HCT116 (cell line): Measurements from ENCODE around the gene VMP1. TPM values are rescaled to one million over a fixed set of nuclear protein-coding genes. Genes with fewer than 3 reads are reported as not detected.
"Not testable (repeated sequence)": the region's sequence is repeated elsewhere in the genome, so short reads cannot be mapped to it uniquely, and the experiment has no call there.

Experiments
- ATAC-seq: fragments of 200-7000 bp; cut with Tn5 transposase; 2 replicates; pipeline ENCODE4 v1.9.1; 2020; ENCODE audit warnings: mild to moderate bottlenecking, moderate library complexity
- BruUV-seq: library from RNA; stranded (reverse); fragments of 400-500 nt; replicated peaks from 2 replicates; lab custom pipeline; 2021; lab: Mats Ljungman, UMichigan
- CTCF ChIA-PET: fragments of 300-600 bp; sonication (Branson Sonifier 250); formaldehyde crosslinking; loops from one replicate; lab custom pipeline; 2021; ENCODE audit warnings: antibody characterized with exemption; lab: Charles Lee
- POLR2A ChIA-PET: fragments of 300-600, 350-600 bp; sonication (Branson Sonifier 250); formaldehyde crosslinking; loops from one replicate; lab custom pipeline; 2021; ENCODE audit warnings: antibody characterized with exemption; lab: Charles Lee
- RAD21 ChIA-PET, 2 experiments: fragments of 300-600 bp; sonication (Branson Sonifier 250); formaldehyde crosslinking; loops; one replicate each; lab custom pipeline; 2023; ENCODE audit warnings: low total read pairs in 2 of 2; ENCODE audit not compliant: uncharacterized antibody in 2 of 2, unreplicated experiment in 2 of 2, low non-redundant PET in 1 of 2; lab: Charles Lee
- DNase-seq: peaks from one replicate; pipeline ENCODE4 v3.0.0-alpha.2; 2010; ENCODE audit warnings: low read depth, low spot score
- H2AFZ ChIP-seq: fragments of 200-600 bp; shearing (Covaris generic), sonication (generic); 2 replicates; pipeline ENCODE4 v1.6.1; 2017; ENCODE audit warnings: low read depth, mixed run types, mixed read lengths, antibody characterized with exemption, low read length; ENCODE audit not compliant: poor library complexity, severe bottlenecking
- H3K27ac ChIP-seq: 2 replicates; pipeline ENCODE4 v1.5.1; 2012; ENCODE audit warnings: low read depth, low read length
- H3K27me3 ChIP-seq: fragments of 200-600 bp; sonication (generic); 2 replicates; pipeline ENCODE4 v1.6.1; 2016; ENCODE audit warnings: mixed run types, low read length, mixed read lengths; ENCODE audit not compliant: insufficient read depth
- H3K36me3 ChIP-seq, 2 experiments: fragments of 200-500 bp in 1 of 2; fragments of 200-600 bp in 1 of 2; sonication (Bioruptor generic) in 1 of 2; sonication (generic) in 1 of 2; 2 replicates each; pipeline versions ENCODE4 v1.5.1 to v1.6.1; 2014 to 2016; ENCODE audit warnings: low read length in 2 of 2, inconsistent platforms in 1 of 2, mixed read lengths in 1 of 2, mixed run types in 1 of 2; ENCODE audit not compliant: insufficient read depth in 2 of 2, control insufficient read depth in 1 of 2
- H3K4me1 ChIP-seq, 2 experiments: fragments of 200-600 bp in 1 of 2; sonication (generic) in 1 of 2; 2 replicates each; pipeline versions ENCODE4 v1.5.1 to v1.6.1; 2012 to 2017; ENCODE audit warnings: low read length in 2 of 2, inconsistent platforms in 1 of 2, mild to moderate bottlenecking in 1 of 2, mixed read lengths in 1 of 2, mixed run types in 1 of 2, moderate library complexity in 1 of 2; ENCODE audit not compliant: insufficient read depth in 2 of 2, control insufficient read depth in 1 of 2
- H3K4me2 ChIP-seq: fragments of 200-600 bp; sonication (generic); 2 replicates; pipeline ENCODE4 v1.6.1; 2017; ENCODE audit warnings: mixed run types, low read length, mixed read lengths
- H3K4me3 ChIP-seq, 2 experiments: fragments of 200-600 bp in 1 of 2; sonication (generic) in 1 of 2; replicated peaks in 1 of 2; 2 replicates each; pipeline ENCODE4 v1.5.1; 2011 to 2016; ENCODE audit warnings: low read length in 2 of 2, control low read depth in 1 of 2, low read depth in 1 of 2, mild to moderate bottlenecking in 1 of 2, mixed read lengths in 1 of 2, mixed run types in 1 of 2
- H3K79me2 ChIP-seq: fragments of 200-600 bp; sonication (generic); 2 replicates; pipeline ENCODE4 v1.6.1; 2017; ENCODE audit warnings: mild to moderate bottlenecking, mixed run types, low read length, moderate library complexity, mixed read lengths; ENCODE audit not compliant: insufficient read depth
- H3K9ac ChIP-seq: fragments of 200-600 bp; sonication (generic); 2 replicates; pipeline ENCODE4 v1.6.1; 2016; ENCODE audit warnings: low read length, mixed read lengths
- H3K9me2 ChIP-seq: fragments of 200-600 bp; sonication (generic), shearing (Covaris generic); 2 replicates; pipeline ENCODE4 v1.6.1; 2017; ENCODE audit warnings: mixed run types, mild to moderate bottlenecking, moderate library complexity; ENCODE audit not compliant: insufficient read depth
- H3K9me3 ChIP-seq, 2 experiments: fragments of 200-500 bp in 1 of 2; fragments of 200-600 bp in 1 of 2; sonication (Bioruptor generic) in 1 of 2; sonication (generic) in 1 of 2; 2 replicates each; pipeline ENCODE4 v1.6.1; 2014 to 2017; ENCODE audit warnings: low read length in 2 of 2, mixed read lengths in 2 of 2, inconsistent platforms in 1 of 2, low read depth in 1 of 2, mild to moderate bottlenecking in 1 of 2, mixed run types in 1 of 2, moderate library complexity in 1 of 2; ENCODE audit not compliant: control insufficient read depth in 1 of 2, insufficient read depth in 1 of 2
- H4K20me1 ChIP-seq: fragments of 200-600 bp; sonication (generic), shearing (Covaris generic); 2 replicates; pipeline ENCODE4 v1.6.1; 2017; ENCODE audit warnings: mixed run types, mild to moderate bottlenecking, moderate library complexity; ENCODE audit not compliant: insufficient read depth
- CBX3 ChIP-seq: IDR thresholded peaks from 2 replicates; pipeline ENCODE4 v1.6.1; 2012; ENCODE audit warnings: low read depth
- CTCF ChIP-seq, 3 experiments: fragments of 200-600 bp in 1 of 3; sonication (generic) in 1 of 3; IDR thresholded peaks in 2 of 3; conservative IDR thresholded peaks in 1 of 3; 2 replicates each; pipeline ENCODE4 v1.5.1; 2012 to 2017; ENCODE audit warnings: low read depth in 2 of 3, low read length in 2 of 3, antibody characterized with exemption in 1 of 3, borderline replicate concordance in 1 of 3, control low read depth in 1 of 3, mild to moderate bottlenecking in 1 of 3, mixed read lengths in 1 of 3, mixed run types in 1 of 3, moderate library complexity in 1 of 3; ENCODE audit not compliant: insufficient read depth in 1 of 3
- ELF1 ChIP-seq: IDR thresholded peaks from 2 replicates; pipeline ENCODE4 v1.6.1; 2012; ENCODE audit warnings: low read depth, borderline replicate concordance
- EZH2phosphoT487 ChIP-seq: fragments of 200-600 bp; IDR thresholded peaks from 2 replicates; pipeline ENCODE4 v1.6.1; 2018; ENCODE audit warnings: antibody characterized with exemption, borderline replicate concordance
- FOSL1 ChIP-seq: IDR thresholded peaks from 2 replicates; pipeline ENCODE4 v1.6.1; 2012; ENCODE audit warnings: low read depth
- RAD21 ChIP-seq: IDR thresholded peaks from 2 replicates; pipeline ENCODE4 v1.6.1; 2012; ENCODE audit warnings: low read depth, mild to moderate bottlenecking
- YY1 ChIP-seq: IDR thresholded peaks from 2 replicates; pipeline ENCODE4 v1.6.1; 2011; ENCODE audit warnings: low read length, low read depth, moderate library complexity, mild to moderate bottlenecking; ENCODE audit not compliant: insufficient replicate concordance; ENCODE audit errors: extremely low read depth
- intact Hi-C: fragments of 100-400 bp; cut with micrococcal nuclease; formaldehyde crosslinking; loops from 2 replicates; pipeline ENCODE4 v1.10.0; 2022
- total RNA-seq: library from RNA; stranded (reverse); gene quantifications from one replicate; pipeline ENCODE4 v1.2.1, GENCODE V29; 2021; ENCODE audit not compliant: unreplicated experiment
- TF ChIP-seq, protein P1 (sequence below): IDR thresholded peaks from 2 replicates; pipeline ENCODE4 v1.6.1; 2012
- TF ChIP-seq, protein P2 (sequence below): IDR thresholded peaks from 2 replicates; pipeline ENCODE4 v1.6.1; 2012

Gene VMP1
- total RNA-seq, 1 experiment from 2014 or later: 366 TPM

- ChIA-PET RAD21 (interaction anchor here in 1 of 2 experiments (0.6 kb wide), 1 partner anchor 106 kb away, joined by 4 read pairs; no protein-coding TSS in a partner anchor), POLR2A (interaction anchor here (0.7 to 1.6 kb wide), 7 partner anchors 12 to 146 kb away, joined by 3 to 8 read pairs (median 5); partner anchors contain the start of genes PTRH2 and VMP1), CTCF (interaction anchor here (0.9 to 1.7 kb wide), 4 partner anchors 16 to 105 kb away, joined by 3 to 4 read pairs (median 4); no protein-coding TSS in a partner anchor)
- DNase-seq (no peak), ATAC-seq (peak; percentile 91)
- TF ChIP-seq ELF1 (no peak), CBX3 (peak; percentile 100), CTCF (IDR thresholded peaks at IDR 0.05 in 2 of 3, conservative IDR thresholded peaks at IDR 0.05 in 1 of 3; ENCODE audit: borderline replicate concordance in 1 of 3, insufficient read depth in 1 of 3, low read depth in 2 of 3, low read length in 2 of 3) (peak; percentile 34 to 90 (median 82); a peak in 5 of 6 replicates), EZH2phosphoT487 (no peak), FOSL1 (peak; percentile 45), RAD21 (peak; percentile 49), YY1 (peak; percentile 80)
- TF ChIP-seq, protein P1, sequence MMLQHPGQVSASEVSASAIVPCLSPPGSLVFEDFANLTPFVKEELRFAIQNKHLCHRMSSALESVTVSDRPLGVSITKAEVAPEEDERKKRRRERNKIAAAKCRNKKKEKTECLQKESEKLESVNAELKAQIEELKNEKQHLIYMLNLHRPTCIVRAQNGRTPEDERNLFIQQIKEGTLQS: no peak
- TF ChIP-seq, protein P2, sequence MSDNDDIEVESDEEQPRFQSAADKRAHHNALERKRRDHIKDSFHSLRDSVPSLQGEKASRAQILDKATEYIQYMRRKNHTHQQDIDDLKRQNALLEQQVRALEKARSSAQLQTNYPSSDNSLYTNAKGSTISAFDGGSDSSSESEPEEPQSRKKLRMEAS: peak; percentile 76
- Histone ChIP-seq H3K27ac (peak overlapping the region; percentile 53), H3K9me3 (no peaks in the 10 kb centered on the region), H3K27me3 (no peaks in the 10 kb centered on the region), H4K20me1 (no peaks in the 10 kb centered on the region), H3K79me2 (no peaks in the 10 kb centered on the region), H3K4me3 (no peak overlapping the region), H3K4me1 (peaks cover 57 to 84% of the 10 kb centered on the region in 2 experiments), H3K9me2 (no peaks in the 10 kb centered on the region), H3K4me2 (peak overlapping the region; percentile 31), H2AFZ (peak overlapping the region; percentile 9), H3K9ac (no peak overlapping the region), H3K36me3 (no peaks in the 10 kb centered on the region)
- intact Hi-C loops: no loop called here
- BruUV-seq: no TSS peak
Measured at GRCh38 chr17:59853168-59853918, 145.9 kb downstream of the VMP1 start.

DNA sequence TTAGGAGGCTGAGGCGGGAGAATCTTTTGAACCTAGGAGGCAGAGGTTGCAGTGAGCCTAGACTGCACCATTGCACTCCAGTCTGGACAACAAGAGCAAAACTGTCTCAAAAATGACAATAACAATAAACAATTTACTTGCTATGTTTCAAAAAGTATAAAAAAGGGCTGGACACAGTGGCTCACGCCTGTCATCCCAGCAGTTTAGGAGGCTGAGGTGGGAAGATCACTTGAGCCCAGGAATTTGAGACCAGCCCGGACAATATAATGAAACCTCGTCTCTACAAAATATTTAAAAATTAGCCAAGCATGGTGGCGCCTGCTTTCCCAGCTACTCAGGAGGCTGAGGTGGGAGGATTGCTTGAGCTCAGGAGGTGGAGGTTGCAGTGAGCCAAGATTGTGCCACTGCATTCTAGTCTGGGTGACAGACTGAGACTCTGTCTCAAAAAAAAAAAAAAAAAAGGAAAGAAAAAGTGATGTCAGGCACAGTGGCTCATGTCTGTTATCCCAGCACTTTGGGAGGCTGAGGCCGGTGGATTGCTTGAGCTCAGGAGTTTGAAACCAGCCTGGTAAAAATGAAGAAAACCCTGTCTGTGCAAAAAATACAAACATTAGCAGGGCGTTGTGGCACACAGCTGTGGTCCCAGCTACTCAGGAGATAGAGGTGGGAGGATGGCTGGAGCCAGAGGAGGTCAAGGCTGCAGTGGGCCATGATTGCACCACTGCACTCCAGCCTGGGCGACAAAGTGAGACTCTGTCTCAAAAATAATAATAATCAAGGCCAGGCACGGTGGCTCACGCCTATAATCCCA is 146.7 kb downstream of the VMP1 start:
- H3K4me2 ChIP-seq: 0 out of 2 replicates have a peak overlapping the region, but pooled peaks have one; percentile 31
- H3K27me3 ChIP-seq, H3K36me3 ChIP-seq, ATAC-seq, H3K9me2 ChIP-seq, BruUV-seq, H4K20me1 ChIP-seq, H2AFZ ChIP-seq, H3K79me2 ChIP-seq, H3K4me3 ChIP-seq, DNase-seq, H3K9me3 ChIP-seq, intact Hi-C loops, H3K9ac ChIP-seq: not testable (repeated sequence)
- ChIA-PET CTCF (interaction anchor here (0.9 to 1.7 kb wide), 5 partner anchors 15 to 106 kb away, joined by 3 to 4 read pairs (median 3); no protein-coding TSS in a partner anchor), RAD21 (interaction anchor here in 1 of 2 experiments (0.6 kb wide), 1 partner anchor 107 kb away, joined by 4 read pairs; no protein-coding TSS in a partner anchor), POLR2A (interaction anchor here (0.7 to 1.6 kb wide), 6 partner anchors 12 to 107 kb away, joined by 3 to 8 read pairs (median 6); no protein-coding TSS in a partner anchor)
- peak overlapping the region; percentile 53 for H3K27ac ChIP-seq
- H3K4me1 ChIP-seq: peaks cover 57 to 83% of the 10 kb centered on the region in 2 experiments
